AG10803 (cell line): Measurements from ENCODE around the gene EIF5B.

Experiments
- DNase-seq: peaks from one replicate; pipeline ENCODE4 v3.0.0; 2010; ENCODE audit warnings: low read depth
- H3K4me3 ChIP-seq: 2 replicates; pipeline ENCODE4 v1.5.1; 2011; ENCODE audit warnings: mild to moderate bottlenecking, low read length, control low read depth
- TF ChIP-seq, protein P1 (sequence below): conservative IDR thresholded peaks from 2 replicates; pipeline ENCODE4 v1.5.1; 2011; ENCODE audit warnings: mild to moderate bottlenecking, low read length, control low read depth, inconsistent platforms

Gene EIF5B

GRCh38 chr2:99414566-99414965, 77.4 kb downstream of the EIF5B start:
- no peak for DNase-seq
- TF ChIP-seq, protein P1, sequence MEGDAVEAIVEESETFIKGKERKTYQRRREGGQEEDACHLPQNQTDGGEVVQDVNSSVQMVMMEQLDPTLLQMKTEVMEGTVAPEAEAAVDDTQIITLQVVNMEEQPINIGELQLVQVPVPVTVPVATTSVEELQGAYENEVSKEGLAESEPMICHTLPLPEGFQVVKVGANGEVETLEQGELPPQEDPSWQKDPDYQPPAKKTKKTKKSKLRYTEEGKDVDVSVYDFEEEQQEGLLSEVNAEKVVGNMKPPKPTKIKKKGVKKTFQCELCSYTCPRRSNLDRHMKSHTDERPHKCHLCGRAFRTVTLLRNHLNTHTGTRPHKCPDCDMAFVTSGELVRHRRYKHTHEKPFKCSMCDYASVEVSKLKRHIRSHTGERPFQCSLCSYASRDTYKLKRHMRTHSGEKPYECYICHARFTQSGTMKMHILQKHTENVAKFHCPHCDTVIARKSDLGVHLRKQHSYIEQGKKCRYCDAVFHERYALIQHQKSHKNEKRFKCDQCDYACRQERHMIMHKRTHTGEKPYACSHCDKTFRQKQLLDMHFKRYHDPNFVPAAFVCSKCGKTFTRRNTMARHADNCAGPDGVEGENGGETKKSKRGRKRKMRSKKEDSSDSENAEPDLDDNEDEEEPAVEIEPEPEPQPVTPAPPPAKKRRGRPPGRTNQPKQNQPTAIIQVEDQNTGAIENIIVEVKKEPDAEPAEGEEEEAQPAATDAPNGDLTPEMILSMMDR: no peak
- no peak overlapping the region for H3K4me3 ChIP-seq

- DNase-seq: no peak
- TF ChIP-seq, protein P1: no peak
- no peak overlapping the region for H3K4me3 ChIP-seq
These were observed 80.2 kb downstream of the EIF5B start for GRCh38 chr2:99417396-99417795.

- TF ChIP-seq, protein P1: no peak
- H3K4me3 ChIP-seq: no peak overlapping the region
- peak; percentile 44 for DNase-seq
These were observed 82.8 kb downstream of the EIF5B start for GRCh38 chr2:99420031-99420430.

GRCh38 chr2:99420751-99421299, 83.6 kb downstream of the EIF5B start:
- TF ChIP-seq, protein P1: no peak
- peak; percentile 36 for DNase-seq
- H3K4me3 ChIP-seq: no peak overlapping the region

GRCh38 chr2:99421469-99421868, 84.3 kb downstream of the EIF5B start:
- H3K4me3 ChIP-seq: no peak overlapping the region
- TF ChIP-seq, protein P1: no peak
- peak; percentile 67 for DNase-seq

- TF ChIP-seq, protein P1: no peak
- DNase-seq: no peak
- no peak overlapping the region for H3K4me3 ChIP-seq
These were observed 85.4 kb downstream of the EIF5B start for GRCh38 chr2:99422599-99422998.

DNA sequence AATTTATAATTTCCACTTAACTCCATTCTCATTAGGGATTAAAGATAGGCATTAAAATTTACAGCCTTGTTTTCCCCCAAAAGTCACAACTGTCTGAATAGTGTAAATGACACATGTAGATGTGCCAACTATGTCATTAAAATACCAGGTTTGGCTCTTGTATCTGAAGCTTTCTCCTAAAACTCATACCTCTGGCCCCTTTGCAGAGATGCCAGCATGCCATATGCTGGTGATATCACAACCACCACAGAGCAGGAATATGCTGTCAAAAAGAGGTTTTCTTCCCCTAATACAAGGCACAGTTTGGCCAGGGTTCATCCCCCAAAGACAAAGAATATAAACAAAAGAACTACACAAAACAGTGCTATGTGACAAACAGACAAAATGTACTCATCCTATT, 87.2 kb downstream of the EIF5B start:
- no peak overlapping the region for H3K4me3 ChIP-seq
- TF ChIP-seq, protein P1: no peak
- DNase-seq: no peak
